Fibroblast of skin of back (primary cell): Measurements from ENCODE around the gene OPRL1.

ENCODE experiments used
- DNase-seq: peaks from one replicate; pipeline ENCODE4 v3.0.0-alpha.2; 2013

OPRL1 gene

DNA sequence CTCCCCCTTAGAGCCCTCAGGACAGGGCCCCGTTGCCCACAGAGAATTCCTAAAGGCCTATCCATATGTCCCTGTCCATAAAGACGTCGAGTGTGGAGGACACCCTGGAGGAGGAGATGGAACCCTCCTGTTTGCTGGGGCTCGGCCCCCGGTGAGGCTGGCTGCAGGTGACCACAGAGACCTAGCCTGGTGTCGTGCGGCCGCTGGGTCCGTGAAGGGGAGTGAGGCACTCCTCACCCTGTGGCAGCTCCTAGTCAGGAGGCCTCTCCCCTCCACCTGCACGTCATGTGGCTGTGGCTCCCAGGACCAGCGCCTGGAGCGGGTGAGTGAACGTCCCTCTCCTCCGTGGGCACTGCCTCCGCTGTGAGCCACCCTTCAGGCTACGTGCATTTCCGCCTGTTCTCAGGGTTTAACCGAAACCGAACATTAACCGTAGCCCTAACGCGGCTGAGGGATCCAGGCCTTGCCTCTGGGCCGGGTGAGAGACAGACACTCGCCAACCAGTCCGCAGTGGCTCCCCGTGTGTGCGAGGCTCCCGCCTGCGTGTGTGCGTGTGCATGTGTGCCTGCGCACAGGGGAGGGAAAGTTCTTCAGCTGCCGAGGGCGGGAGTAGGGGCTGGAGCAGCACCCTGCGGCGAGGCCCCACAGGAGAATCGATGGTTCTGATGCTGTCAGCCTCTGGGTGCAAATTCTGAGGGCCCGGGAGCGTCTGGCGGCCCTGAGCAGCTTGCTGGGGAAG, 22.8 kb upstream of the OPRL1 start:
- DNase-seq: no peak

DNA sequence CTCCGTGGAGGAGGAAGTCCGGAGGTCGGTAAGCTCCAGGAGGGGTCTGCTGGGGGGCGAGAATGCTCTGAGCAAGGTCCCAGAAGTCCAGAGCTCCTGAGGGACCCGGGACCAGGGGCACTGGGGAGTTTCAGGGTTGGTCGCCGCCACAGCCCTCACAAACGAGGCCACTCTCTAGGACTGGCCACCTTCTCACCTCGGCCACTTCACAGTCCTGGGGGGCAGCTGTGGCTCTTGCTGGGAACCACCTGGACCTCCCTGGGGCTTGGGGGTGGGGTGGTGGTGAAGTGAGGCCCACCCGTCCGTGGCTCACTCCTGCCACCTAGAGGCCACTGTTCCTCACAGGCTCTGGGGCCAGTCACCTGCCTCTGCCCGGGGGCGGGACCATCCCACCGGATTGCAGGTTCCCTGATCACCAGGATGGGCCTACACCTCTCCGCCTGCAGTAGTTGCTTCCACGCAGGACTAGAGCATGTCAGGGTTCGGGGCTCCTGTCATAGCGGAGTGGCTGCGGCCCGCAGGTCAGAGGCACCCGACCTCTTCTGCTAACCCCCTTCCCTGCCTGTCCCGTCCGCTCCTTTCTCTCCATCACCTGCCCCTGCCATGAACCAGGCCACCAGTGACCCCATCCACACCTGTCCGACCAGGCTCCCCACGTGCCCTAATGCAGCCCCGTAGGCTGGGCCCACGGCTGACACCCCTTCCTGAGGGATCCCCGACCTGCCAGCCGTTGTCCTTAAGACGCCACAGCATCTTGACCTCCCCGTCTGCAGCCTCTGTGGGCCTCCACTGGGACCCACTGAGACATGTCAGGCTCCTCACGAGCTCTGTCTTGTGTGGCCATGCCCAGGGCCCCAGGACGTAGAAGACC, 22.0 kb upstream of the OPRL1 start:
- peak; percentile 59 for DNase-seq

DNA sequence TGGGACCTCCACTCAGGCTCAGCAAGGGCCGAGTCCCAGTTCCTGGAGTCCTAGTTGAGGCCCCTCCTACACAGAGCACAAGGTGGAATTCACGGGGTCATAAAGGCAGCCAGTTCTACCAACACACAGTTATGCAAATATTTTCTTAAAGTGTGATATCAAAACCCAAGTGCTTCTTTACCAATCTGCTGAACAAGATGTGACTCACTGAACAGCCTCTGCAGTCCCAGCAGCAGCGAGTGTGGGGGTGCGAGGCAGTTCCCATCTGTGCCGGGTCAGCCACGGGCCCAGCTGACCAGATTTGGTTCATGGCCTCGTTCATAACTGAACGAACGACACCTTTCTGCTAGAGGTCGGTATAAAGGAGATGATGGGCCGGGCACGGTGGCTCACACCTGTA, 21.3 kb upstream of the OPRL1 start:
- DNase-seq: peak; percentile 45

DNA sequence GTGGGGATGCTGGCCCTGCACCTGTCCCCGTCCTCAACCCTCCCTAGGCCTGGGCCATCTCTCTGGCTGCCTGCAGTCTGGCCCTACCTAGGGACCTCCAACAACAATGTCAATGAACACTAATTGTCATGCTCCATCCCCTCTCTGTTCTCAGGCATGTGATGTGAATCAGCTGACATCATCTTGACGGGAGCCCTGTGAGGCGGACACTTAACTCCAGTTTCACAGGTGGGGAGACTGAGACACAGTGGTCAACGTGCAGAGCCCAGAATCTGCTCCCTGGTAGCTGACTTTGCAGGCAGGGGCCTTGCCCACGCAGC, 17.6 kb upstream of the OPRL1 start:
- no peak for DNase-seq

DNA sequence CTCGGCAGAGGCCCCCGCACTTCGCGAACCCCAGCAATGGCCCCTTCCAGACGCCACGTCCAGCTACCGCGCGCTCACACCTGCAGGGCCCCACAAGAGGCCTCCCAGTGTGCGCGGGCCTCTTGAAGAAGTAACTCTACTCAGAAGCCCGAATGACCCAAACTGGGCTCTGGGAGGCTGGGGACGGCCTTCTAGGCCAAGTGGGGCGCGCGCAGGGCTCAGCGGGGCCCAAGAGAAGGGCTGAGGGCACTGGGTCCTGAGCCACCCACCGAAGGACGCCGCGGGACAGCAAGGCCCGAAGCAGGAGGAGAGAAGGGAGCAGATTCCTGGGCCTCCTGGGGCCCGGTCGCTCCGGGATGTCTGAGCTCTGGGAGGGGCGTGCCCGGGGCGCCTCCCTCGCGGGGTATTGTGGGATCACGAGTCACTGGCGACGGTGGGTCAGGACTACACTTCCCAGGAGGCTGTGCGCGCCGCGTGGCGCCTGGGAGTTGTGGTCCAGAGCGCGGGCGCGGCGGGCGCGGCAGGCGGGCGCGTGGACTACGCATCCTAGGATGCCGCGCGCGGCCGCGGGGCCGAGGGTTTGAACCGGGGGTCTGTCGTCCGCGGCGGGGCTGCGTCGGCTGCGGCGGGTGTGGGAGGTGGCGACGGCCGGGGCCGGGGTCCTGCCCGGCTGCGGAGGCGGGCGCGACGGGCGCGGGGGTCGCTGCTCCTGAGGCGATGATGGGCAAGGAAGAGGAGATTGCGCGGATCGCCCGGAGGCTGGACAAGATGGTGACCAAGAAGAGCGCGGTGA, 17.1 kb upstream of the OPRL1 start, which contains the start of gene TCEA2:
Gene TCEA2, plus strand, starts transcription at position 603 of the 793 bp plus-strand sequence. Its CDS starts 115 bp downstream, at position 718.
- DNase-seq: peak; percentile 96

DNA sequence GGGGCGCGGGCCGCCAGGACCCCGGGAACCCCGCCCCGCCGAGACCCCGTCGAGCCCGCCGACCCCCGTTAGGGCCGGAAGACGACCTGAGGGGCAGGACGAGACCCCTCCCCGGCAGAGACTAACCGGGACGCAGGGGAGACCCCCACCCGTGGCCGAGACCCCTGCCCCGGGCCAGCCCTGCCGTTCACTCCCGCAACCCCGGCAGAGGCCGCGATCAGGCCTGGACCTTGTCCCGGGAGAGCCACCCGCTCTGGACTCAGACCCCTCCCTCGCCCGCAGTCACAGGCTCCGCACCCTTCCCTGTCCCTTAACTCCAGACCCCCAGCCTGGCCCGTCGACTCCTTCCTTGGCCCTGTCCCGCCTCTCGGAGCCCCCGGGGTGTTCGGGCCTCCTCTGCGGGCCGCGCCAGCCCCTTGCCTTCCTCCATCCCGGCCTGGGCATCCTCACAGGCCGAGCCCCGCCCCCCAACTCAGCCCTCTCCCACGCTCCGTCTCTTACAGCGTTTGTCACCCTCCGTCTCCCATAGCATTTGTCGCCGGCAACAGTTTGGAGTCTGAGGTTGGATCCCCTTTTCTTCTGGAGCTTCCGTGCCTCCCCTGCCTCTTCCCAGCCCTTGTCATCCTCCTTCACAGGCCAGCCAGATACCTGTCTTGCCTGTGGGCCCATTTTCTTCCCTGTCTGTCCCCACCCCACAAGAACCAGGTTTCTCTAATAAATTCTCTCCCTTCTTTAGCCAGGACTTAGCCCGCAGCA, 16.3 kb upstream of the OPRL1 start:
- DNase-seq: no peak

DNA sequence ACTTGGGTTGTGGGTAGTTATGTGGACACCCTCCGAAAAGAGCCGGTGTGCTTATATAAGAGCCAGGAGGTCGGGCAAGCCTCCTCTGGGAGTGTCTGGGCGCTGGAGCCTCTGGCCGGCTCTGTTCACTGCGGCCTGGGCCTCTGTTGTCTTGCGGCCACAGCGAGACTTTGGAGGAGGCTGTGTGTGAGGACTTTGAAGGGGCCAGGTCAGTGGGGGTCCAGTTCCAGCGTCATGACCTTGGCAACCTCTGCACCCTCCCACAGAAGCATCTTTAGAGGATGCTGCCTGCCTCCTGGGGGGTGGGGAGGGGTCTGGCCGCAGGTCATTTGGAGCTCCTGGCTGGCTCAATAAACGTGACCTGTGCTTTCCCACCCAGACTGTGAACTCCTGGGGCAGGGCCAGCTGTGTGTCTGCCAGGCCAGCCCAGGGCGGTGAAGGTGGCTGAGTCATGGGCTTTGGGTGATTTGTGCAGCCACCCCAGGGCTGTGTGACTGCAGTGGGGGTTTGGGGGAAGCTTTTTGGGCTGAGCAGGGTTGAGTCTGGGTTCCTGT, 15.7 kb upstream of the OPRL1 start:
- peak; percentile 39 for DNase-seq

DNA sequence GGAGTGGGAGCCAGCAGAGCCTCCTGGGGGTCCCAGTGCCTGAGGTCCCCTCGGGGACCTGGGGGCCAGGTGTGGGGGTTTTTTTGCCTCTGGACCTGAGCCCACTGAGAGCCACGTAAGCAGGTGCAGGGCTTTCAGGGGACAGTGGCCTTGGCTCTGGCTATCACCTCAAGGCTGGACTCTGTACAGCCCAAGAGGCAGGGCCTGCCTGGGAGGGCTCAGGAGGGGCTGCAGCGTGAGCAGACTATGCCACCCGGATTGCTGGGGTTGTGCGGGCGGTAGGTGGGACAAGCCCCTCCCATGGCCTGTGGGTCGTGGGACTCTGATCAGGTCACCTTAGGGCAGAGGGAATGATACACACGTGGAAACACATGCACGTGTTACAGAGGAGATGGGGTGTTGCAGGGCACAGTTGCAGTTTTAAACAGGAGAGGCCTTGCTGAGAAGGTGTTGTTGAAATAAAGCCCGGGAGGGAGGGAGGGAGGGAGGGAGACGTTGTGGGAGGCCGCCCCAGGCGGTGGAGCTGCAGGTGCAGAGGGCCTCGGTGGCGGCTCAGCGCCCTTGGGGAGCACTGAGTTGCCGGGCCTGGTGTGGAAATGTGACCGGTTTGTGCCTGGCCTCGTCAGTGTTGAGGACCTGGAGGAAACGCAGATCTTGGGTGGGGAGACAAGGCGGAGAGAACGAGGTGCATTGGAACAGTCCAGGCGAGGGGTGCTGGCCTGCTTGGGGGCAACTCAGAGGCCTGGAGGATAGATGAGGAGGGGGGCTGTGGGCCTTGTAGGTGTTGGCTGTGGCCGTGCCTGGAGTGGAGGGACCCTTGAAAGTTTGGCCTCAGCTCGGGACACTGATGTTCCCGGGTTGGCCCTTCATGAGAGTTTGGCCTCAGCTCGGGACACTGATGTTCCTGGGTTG, 14.6 kb upstream of the OPRL1 start:
- no peak for DNase-seq

DNA sequence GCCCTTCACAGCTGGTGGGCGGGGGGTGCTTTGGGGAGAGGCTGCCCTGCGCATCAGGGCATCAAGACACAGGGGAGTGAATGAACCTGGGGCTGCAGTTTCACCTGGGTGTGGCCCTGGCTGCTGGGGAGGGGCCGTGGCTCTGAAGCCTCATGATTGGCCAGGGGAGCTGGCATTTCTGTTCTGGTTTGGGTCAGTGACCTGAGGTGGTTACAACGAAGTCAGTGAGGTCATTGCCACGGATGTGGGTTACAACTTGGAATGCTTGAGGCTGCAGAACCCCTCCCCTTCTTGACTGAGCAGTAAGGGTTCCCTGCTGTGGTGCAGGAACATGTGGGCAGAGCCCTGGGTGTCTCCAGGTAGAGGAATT, 13.9 kb upstream of the OPRL1 start:
- peak; percentile 69 for DNase-seq

DNA sequence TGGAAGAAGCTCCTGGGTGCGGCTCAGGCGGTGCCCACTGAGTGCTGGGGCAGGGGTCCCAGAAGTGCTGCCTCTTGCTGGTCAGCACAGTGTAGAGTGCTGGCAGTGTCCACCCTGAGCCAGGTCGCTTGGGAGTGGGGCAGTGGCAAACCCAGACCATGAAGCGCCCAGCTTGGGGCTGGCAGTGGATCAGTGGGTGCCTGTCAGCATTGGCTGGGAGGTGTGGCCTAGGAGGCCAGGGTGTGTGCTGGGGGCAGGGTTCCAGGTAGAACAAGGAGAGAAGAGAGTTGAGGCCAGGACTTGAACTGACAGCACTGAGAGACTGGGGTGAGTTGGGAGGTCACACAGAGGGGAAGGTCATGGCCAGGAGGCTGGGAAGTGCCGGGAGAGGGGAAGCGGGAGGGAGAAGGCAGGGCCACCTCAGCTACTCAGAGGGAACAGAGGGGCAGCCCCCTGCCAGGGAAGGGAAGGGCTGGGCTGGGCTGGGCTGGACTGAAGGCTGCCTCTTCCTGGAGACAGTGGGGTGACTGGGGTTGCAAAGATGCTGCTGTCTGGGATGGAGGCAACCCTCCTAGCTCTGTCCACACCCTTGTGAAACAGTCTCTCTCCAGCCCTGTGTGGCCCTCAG, 12.8 kb upstream of the OPRL1 start:
- DNase-seq: no peak

DNA sequence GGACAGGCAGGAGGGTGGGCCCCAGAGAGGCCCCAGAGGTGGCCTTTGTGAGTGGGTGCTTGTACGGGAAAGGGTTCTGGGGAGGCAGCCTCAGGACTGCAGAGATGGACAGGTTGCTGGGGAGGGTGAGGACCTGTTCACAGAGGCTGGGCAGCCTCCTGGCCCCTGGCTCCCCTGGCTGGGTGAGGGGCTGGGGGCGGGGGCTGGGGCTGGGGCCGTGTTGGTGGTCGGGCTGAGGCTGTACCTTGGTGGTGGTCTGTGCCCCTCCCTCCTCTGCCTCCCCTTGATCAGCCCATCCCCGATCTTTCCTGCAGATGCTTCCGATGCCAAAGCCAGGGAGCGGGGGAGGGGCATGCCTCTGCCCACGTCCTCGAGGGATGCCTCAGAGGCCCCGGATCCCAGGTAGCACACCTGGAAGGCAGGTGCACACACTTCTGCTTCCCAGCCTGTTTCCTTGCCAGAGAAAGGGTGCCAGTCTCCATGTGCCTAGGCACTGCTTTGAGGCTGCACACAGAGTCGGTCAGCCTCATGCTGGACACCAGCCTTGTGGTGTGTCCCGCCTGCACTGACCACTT, 12.1 kb upstream of the OPRL1 start:
- no peak for DNase-seq

DNA sequence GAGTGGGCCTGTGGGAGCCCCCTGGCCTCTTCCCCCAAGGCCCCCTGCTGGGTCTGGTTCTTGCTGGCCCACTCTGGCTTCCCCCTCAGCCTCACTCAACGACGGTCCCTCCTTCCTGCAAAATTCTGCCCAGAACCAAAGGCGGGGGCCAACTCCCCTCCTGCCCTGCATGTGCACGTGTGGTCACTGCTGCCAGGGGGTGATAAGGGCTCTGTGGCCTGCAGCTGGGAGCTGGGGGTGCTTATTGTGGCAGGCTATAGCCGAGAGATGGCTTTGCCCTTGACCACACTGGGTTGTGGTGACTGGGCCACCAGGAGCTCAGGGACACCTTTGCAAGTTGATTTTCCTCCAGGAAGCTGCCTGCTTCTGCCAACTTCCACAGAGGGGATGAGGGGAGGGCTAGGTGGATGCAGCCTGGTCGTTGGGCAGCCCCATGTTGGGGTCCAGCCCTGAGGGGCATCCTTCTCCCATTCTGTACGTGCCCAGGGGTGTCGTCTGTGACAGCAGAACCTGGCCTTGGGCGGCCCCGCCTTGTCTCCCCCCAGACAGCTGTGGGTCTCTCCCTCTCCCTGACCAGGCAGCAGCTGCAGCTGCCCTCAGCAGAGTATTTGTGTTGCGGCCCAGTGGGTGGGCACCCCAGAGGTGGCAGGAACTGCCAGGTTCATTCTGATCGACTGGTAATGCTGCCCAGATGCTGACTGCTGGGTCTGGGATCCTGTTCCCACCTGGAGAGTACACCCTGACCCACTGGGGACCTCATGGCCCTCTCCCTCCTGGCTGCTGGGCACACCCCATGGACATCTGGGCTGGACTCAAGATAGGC, 11.3 kb upstream of the OPRL1 start:
- DNase-seq: no peak

DNA sequence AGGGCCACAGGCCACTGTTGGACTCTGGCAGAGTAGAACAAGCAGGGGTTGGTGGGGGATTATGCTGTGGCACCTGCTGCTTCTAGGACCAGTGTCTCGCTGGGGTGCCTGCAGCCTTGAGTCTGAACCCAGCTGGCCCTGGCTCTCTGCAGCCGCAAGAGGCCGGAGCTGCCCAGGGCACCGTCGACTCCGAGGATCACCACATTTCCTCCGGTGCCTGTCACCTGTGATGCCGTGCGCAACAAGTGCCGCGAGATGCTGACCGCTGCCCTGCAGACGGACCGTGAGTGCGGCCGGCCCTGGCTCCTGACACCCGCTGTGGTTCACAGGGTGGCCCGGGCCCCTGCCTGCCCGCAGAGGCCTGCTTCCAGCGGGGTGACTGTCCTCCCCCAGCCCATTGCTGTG, 10.7 kb upstream of the OPRL1 start:
- no peak for DNase-seq

DNA sequence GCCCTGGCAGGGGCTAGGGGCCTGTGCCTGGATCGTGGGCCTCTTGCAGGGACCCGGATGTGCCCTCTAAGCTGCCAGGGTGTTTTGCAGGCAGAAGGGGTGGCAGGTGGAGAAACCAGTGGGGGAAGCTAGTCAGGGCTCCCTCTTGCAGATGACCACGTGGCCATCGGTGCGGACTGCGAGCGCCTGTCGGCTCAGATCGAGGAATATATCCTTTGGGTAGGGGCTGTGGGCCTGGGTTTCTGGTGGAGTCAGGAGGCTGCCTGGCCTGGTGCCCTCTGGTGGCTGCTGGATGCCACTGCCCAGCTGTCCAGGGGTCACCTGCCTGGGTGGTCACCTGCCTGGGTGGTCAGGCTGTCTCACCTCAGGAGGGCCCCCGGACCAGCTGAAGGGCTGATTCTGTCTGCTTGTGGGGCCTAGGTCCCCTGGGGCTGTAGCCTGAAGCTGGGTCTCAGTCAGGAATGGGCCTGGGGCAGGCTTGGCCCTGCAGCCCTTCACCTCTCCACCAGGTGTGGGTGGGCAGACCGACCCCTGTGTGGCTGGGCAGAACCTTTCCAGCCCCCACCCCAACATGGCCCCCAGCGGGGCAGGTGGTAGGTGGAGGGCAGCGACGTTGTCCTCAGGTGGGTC, 10.2 kb upstream of the OPRL1 start:
- no peak for DNase-seq

DNA sequence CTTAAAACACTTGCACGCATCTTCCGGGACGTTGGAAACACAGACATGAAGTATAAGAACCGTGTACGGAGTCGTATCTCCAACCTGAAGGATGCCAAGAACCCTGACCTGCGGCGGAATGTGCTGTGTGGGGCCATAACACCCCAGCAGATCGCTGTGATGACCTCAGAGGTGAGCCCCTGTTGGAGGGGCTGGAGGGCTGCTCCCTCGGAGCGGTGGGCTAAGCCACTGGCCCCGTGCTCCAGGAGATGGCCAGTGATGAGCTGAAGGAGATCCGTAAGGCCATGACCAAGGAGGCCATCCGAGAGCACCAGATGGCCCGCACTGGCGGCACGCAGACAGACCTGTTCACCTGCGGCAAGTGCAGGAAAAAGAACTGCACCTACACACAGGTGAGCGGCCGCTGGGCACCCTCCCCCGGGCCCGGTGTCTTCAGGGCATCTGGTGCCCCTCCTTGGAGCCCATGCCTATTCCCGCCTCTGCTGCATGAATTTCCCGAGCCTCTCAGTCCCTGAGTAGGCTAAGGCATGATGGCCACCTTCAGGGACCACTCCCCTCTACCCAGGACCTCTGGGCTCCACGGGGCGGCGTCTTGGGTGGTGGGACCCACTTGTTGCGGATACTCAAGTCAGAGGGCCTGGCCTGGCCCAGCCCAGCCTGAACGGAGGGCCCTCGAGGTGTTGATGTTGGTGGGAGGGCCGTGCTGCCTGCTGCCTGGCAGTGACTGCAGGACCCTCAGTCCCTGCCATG, 9.5 kb upstream of the OPRL1 start:
- no peak for DNase-seq

DNA sequence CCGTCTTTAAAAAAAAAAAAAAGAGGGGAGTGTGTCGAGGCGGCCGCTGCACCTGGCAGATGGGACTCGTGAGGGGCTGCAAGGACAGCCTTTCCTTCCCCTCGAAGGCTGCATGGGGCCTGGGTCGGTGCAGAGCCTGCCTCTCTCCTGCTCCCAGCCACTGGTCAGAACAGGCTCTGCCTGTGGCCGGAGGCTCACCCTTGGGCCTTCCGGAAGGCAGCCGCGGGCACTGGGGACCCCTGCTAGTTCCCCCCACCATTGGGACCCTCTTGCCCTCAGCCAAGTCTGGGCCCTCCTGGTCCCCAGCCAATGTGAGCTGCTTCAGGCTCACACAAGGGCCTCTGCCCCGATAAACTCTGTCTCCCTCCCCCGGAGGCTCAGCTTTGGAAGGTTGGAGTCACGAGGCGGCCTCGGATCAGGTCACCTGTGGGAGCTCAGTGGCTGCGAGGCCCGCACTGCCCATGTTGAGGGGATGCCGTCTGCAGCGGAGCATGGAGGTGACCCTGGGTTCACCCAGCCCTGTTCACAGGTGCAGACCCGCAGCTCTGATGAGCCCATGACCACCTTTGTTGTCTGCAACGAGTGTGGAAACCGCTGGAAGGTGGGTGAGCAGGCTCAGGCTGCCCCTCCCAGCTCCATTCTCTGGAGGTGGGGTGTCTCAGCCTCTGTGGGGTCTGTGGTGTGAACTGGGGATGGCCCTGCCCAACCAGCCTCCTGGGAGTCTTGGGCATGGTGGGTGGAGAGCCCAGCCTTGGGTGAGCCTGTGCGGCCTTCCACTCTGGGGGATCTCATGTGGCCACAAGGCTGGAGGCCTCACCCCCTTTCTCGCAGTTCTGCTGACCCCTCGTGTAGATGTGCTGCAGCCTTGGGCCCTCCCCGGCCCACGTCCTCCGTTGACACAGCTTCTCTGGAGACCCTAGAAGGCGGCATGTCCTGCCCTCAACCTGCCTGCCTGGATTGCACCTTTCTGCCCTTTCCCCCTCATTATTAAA, 8.2 kb upstream of the OPRL1 start:
- no peak for DNase-seq
